Right ventricle myocardium superior (tissue), 1 donor: Measurements from ENCODE around the gene ARMC12. TPM values are rescaled to one million over a fixed set of nuclear protein-coding genes. Genes with fewer than 3 reads are reported as not detected.
"Not testable (repeated sequence)": the region's sequence is repeated elsewhere in the genome, so short reads cannot be mapped to it uniquely, and the experiment has no call there.

Experiments used
- ATAC-seq: fragments of 200-7000 bp; cut with Tn5 transposase; one replicate; pipeline ENCODE4 v1.9.1; 2020; ENCODE audit warnings: mild to moderate bottlenecking; ENCODE audit not compliant: poor library complexity
- DNase-seq: peaks from one replicate; pipeline ENCODE4 v3.0.0-alpha.2; 2020
- intact Hi-C: fragments of 100-400 bp; cut with DNase I; formaldehyde crosslinking; loops from one replicate; pipeline ENCODE4 v1.11.2; 2022
- long read RNA-seq: library from polyadenylated mRNA; unstranded; transcript quantifications from one replicate; pipeline ENCODE4 v2.0.0, GENCODE V29; 2021
- total RNA-seq: library from RNA; stranded (reverse); fragmentation: NEBNext Ultra II Directional; extraction: Animal tissue kit (Norgen Biotek cat#: 25700); gene quantifications from one replicate; pipeline ENCODE4 v1.2.1, GENCODE V29; 2021
- donor health status: DM: no; HTN: yes; CAD: no; lungs with severe emphysema.

The ARMC12 gene, protein sequence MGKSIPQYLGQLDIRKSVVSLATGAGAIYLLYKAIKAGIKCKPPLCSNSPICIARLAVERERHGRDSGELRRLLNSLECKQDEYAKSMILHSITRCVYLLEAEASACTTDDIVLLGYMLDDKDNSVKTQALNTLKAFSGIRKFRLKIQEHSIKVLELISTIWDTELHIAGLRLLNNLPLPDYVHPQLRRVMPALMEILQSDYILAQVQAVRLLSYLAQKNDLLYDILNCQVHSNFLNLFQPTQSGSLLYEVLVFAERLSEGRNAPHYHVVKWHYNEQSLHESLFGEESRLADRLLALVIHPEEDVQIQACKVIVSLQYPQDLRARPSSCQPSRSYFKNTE
- total RNA-seq: not detected
- long read RNA-seq: 0 reads

DNA sequence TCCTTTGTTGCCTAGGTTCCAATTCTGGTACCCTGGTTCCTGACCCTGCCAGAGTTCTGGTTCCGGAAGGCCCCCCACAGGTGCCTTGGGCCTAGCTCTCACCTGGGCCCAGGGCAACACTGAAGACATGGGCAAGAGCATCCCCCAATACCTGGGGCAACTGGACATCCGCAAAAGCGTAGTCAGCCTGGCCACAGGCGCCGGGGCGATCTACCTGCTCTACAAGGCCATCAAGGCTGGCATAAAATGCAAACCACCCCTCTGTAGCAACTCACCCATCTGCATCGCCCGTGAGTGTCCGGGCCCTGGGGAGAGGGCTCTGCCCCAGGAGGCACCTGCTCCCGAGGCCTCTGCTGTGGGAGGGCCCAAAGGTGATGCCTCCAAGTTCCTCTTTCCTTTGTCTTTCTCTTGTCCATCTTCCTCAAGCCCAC is at the start of gene ARMC12:
Gene ARMC12, plus strand, starts transcription at position 51 of the 431 bp plus-strand sequence. Its CDS starts 77 bp downstream, at position 128.
- no peak for ATAC-seq

DNA sequence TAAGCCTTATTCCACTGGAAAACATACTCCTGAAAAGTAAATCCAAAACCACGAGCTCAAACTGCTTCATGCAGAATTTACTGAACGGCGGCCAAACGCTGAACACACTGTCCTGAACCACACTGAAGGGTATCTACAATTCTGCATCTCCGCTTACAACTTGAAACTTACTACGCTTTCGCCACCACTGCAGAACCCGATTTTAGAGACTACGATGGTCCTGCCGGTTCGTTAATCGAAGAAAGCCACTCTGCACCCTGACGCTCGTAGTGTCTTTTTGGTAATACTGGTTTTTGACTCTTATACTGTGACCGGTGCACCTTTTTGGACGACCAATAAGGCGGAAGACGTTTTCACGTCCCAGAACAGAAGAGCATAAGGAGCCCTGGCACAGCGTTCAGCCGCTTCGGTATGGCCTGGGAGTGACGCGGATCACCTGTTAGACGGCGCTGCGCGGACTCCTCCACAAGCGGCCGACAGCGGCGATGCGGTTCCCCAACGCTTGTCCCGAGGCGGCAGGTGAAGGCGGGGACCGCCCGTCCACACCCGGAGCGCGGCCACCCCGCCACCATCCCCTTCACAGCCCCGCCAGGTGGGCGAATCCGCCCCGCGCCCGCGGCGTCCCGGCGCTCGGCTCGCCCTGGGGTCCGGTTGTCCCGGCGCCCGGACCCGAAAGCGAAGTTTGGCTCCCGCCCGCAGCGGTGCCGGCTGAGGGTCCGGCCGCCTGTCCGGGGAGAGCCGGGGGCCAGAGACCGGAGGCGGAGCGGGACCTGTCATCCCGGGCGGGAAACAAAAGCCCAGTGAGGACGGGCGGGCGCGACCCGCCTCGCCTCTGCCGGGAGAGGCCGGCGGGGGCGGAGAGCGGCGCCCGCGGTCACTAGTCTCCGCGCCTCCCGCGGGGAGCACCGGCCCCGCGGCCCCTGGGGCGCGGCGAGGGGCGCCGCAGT is 48.9 kb upstream of the ARMC12 start:
- intact Hi-C loops: loop anchor here (2.0 to 10.0 kb wide), 2 partner anchors 41 to 83 kb away; no protein-coding TSS in a partner anchor
- peak; percentile 77 for DNase-seq
- ATAC-seq: peak; percentile 24

More for the DNA sequence above, at the start of gene ARMC12:
- intact Hi-C loops: loop anchor here (1.0 to 2.0 kb wide), 2 partner anchors 154 to 214 kb away; no protein-coding TSS in a partner anchor
- DNase-seq: peak; percentile 49

DNA sequence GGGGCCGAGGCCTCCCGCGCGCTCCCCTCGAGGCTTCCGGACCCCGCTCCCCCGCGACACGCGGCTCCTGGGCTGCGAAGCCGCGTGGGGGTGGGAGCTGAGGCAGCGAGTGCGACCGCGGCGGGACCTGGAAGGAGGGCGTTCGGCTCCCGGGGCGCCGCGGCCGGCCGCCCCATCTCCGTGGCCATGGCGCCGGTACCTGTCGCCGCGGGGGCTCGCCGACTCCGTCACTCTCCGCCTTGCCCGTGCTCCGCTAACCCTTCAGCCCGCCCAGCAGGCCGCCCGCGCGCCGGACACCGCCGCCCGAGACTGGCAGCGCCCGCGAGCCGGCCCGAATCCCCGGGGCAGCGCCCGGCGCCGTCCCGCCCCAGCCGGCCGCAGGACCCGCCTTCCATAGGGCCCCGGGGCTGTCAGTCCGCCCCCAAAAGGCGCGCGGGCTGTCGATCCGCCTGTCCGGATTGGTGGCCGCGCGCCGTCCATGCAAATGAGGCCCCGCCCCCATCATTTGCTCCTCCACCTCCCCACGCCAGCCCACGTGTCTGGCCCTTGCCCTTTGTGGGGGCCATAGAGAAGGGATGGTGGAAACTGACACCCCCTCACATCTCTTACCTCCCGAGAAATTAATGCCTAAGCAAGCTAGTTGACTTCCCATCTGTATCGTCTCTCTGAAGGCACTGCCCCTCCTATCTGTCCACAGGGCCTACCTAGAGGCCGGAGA is 48.1 kb upstream of the ARMC12 start, which contains the start of gene FKBP5:
Gene FKBP5, minus strand, starts transcription at position 311 of the 718 bp plus-strand sequence. CDS start 46,091 bp downstream, outside the sequence.
- DNase-seq (peak; percentile 98), ATAC-seq (peak; percentile 91)
- intact Hi-C loops: loop anchor here (2.0 to 10.0 kb wide), 2 partner anchors 40 to 84 kb away; no protein-coding TSS in a partner anchor

DNA sequence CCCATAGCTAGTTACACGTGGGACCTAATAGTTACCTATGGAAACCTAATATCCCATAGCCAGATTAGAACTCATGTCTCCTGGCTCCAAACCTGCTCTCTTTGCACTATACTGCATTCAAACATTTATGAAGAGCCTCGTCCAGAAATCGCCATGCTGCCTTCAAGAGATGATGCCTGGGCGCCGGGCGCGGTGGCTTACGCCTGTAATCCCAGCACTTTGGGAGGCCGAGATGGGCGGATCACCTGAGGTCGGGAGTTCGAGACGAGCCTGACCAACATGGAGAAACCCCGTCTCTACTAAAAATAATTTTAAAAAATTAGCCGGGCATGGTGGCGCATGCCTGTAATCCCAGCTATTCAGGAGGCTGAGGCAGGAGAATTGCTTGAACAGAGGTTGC is 46.8 kb upstream of the ARMC12 start:
- intact Hi-C loops: not testable (repeated sequence)

DNA sequence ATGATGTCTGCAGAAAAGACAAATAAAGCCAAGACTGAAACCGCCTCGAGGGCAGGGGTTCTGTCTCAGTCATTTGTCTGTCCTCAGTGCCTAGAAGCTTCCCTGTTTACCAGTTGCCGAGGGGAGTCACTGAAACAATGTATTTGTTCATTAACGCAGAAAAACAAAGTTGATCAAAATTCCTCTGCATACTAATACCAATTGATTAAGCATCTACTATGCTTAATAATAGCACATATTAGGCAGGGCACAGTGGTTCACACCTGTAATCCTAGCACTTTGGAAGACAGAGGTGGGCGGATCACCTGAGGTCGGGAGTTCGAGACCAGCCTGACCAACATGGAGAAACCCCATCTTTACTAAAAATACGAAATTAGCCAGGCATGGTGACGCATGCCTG is 46.3 kb upstream of the ARMC12 start:
- no peak for ATAC-seq
- intact Hi-C loops: no loop called here
- DNase-seq: no peak

More for the DNA sequence above, 46.8 kb upstream of the ARMC12 start:
- not testable (repeated sequence) for DNase-seq, ATAC-seq

DNA sequence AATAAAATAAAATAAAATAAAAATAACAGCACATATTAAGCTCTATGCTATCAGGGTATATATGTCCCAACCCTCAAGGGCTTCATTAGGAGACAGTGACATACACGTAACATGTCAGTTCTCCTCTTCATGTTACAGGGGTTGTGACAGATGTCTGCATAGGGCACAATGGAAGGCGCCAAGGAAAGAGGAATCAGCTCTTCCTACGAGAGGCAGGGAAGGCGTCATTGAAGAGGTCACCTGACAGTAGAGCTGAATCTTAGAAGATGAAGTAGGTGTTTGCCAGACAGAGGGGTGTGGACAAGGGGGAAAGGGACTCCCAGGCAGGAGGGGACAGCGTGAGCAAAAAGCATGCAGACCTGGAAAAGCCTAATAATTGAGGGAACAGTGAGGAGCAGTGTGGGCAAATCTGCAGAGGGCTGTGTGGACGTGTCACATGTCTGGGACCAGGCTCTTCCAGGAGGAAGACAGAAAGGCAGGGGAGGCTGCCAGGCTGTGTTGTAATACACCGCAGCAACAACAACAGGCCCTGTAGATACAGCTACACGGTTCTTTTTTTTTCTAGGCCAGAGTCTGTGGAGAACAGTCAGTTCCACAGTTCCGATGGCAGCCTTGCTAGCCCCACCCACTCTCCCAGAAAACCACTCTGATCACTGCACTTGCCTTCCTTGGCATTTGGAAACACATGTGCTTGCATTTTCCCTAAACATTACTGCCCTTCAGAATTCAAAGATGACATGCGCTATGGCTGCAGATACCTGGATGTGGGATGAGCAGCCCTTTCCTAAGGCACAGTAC is 45.6 kb upstream of the ARMC12 start:
- ATAC-seq: peak; percentile 76
- peak; percentile 93 for DNase-seq
- intact Hi-C loops: no loop called here

DNA sequence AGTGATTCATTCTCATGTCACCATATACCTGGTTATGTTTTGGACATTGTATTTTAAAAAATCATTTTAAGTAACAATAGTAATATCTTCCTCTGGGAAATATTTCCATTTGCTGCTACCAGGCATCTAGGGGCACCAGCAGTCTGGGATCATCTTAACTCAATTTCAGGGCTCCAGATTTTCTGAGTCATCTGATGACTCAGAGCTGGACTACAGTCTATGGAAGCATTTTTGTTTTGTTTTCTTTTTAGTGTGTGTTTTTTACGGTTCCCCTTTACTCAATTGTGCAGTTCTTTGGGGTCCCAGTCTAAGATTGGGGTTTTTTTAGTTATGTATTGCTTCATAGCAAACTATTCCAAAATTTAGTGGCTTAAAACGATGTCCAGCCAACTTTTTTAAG is 42.4 kb upstream of the ARMC12 start:
- ATAC-seq (no peak), DNase-seq (no peak)
- intact Hi-C loops: no loop called here

DNA sequence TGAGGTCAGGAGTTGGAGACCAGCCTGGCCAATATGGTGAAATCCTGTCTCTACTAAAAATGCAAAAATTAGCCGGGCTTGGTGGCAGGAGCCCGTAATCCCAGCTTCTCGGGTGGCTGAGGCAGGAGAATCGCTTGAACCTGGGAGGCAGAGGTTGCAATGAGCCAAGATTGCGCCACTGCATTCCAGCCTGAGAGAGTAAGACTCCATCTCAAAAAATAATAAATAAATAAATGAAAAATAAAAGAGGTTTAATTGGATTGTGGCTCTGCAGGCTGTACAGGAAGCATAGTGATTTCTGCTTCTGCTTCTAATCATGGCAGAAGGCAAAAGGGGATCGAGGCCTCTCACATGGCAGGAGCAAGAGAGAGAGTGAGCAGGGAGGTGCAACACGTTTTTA is 38.4 kb upstream of the ARMC12 start:
- intact Hi-C loops, DNase-seq, ATAC-seq: not testable (repeated sequence)

DNA sequence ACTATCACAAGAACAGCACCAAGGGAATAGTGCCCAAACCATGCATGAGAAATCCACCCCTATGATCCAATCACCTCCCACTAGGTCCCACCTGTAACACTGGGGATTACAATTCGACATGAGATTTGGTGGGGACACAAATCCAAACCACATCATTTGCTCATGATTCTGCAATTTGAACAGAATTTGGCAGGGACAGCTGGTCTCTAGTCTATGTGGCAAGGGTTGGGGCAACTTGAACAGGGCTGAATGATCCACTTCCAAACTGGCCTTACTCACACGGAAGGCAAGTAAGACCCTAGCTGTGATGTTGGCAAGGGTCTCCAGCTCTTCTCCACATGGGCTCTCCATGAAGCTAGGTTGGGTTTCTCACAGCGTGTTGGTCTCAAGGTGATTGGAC is 38.0 kb upstream of the ARMC12 start:
- DNase-seq (no peak), ATAC-seq (no peak)
- intact Hi-C loops: no loop called here

DNA sequence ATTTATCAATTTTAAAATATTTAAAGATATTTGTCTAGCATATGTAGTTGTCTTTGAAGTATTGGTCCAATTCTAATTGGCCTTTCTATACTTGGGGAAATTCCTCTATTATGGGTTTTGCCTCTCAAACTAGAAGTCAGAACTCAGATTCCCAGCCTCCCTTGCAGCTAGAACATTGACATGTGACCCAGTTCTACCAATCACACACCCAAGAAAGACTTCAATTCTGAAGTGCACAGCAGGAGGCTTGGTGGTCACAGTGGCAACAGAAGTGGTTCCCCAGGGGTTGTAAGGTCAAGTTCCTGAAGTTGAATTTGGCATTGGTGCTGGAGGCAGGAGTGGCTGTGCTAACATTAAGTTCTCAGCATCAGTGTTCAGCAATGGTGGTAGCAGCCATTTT is 33.3 kb upstream of the ARMC12 start:
- no peak for ATAC-seq
- DNase-seq: no peak
- intact Hi-C loops: no loop called here

DNA sequence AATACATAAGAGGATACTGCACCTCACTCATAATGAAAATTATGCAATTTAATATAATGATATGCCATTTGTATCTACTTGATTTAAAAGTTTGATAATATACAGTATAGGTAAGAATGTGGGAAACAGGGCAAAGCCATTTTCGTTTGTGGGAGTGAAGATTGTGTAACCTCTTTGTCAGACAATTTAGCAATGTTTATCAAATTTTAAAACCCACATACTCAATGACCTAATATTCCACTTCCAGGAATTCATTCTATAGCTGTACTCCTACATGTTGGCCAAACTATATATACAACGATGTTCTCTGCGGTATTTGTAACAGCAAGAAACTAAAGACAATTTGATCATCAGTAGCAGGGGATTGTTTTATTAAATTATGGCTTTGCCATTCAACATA is 30.4 kb upstream of the ARMC12 start:
- DNase-seq: no peak
- intact Hi-C loops: no loop called here
- no peak for ATAC-seq

DNA sequence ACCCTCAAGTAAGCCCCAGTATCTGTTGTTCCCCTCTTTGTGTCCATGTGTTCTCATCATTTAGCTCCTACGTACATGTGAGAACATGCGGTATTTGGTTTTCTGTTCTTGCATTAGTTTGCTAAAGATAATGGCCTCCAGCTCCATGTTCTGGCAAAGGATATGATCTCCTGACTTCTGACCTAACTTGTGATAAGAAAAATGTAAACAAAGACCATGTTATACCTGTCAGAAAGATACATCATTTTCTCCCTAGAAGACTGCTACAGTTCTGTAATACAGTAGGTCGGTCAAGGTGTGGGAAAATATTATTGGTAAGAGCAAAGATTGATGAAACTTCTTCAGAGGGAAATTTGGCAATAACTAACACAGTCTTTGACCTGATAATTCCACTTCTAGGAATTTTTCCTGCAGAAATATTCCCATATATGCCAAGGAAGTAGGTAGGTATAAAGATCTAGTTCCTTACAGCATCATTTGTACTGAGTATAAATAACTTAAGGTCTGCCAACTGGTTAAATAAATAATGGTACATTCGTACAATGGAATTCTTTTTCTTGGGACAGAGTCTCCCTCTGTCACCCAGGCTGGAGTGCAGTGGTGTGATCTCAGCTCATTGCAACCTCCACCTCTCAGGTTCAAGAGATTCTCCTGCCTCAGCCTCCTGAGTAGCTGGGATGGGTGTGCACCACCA is 29.0 kb upstream of the ARMC12 start:
- ATAC-seq (no peak), DNase-seq (no peak)
- intact Hi-C loops: no loop called here

DNA sequence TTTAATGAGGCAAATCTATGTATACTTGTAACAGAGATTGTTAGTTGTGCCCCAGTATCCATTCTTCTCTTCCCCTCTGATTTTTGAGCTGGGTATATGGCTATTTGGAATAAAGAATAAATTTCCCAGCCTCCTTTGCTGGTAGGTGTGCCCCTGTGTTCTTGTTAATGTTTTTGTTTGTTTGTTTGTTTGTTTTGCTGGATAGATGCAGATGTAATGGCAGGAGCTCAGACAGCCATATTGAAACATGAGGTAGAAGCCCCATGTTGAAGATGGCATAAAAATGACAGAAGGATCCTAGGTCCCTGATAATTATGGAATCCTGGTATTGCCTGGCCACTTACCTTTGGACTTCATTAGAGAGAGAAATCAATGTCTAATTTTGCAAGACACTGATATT is 28.2 kb upstream of the ARMC12 start:
- DNase-seq: no peak
- intact Hi-C loops: no loop called here
- no peak for ATAC-seq

DNA sequence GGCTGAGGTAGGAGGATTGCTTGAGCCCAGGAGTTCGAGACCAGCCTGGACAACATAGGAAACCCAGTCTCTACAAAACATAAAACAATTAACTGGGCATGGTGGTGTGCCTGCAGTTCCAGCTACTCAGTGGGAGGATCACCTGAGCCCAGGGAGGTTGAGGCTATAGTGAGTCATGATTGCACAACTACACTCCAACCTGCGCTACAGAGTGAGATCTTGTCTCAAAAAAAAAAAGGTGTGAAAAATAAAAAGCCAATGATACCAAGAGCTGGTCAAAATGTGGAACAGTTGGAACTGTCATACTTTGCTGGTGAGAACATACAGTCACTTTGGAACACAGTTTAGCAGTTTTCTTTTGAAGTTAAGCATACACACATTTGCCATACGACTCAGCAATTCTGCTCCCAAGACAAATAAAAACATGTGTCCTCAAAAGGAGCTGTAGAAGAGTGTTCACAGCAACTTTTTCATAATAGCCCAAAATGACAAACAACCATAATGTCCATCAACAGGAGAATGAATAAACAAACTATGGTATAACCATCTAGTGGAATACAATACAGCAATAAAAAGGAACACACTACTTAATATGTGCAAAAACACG is 26.5 kb upstream of the ARMC12 start:
- DNase-seq (no peak), ATAC-seq (no peak)
- intact Hi-C loops: no loop called here

DNA sequence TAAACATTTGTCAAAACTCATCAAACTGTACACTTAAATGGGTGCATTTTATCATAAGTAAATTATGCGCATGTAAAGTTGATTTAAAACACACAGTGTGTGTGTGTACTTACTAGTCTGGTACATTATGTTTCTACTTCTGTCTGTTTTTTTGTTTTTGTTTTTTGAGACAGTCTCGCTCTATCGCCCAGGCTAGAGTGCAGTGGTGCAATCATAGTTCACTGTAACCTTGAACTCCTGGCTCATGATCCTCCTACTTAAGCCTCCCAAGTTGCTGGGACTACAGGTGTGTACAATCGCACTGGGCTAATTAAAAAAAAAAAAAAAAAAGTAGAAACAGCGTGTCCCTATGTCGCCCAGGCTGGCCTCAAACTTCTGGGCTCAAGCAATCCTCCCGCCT is 25.1 kb upstream of the ARMC12 start:
- DNase-seq: no peak
- ATAC-seq: no peak
- intact Hi-C loops: no loop called here

DNA sequence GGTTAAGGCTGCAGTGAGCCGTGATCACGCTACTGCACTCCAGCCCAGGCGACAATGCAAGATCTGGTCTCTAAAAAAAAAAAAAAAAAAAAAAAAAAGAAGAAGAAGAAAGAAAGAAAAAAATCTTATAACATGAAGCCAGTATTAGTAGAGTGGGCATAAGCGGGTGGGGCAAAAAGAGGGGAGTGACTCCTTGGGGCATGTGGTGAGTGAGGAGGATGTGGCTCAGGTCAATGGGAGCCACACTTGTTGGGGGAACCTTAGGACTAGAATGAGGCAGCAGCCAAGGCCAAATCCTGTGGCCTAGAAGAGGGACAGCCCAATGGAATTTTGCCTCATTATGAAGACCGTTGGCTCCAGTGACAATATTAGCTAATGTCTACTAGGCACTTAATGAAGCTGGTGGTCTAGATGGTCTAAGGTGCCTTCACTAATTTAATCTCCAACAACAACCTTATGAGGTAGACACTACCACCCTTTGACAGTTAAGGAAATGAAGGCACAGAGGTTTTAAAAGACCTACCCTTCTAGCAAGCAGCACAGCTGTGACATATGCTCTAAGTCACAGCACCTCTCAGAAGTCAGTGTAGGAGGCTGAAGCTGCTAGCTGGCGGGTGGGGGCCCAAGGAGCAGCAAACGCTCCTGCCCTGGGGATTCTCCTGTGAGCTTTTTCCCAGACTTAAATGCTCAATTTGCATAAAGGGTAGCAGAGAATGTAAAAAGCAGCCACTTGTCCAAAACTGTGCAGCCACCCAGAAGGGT is 23.6 kb upstream of the ARMC12 start:
- no peak for ATAC-seq
- DNase-seq: no peak
- intact Hi-C loops: no loop called here
